ENCODE measurements around the gene ZNF662.

DNA sequence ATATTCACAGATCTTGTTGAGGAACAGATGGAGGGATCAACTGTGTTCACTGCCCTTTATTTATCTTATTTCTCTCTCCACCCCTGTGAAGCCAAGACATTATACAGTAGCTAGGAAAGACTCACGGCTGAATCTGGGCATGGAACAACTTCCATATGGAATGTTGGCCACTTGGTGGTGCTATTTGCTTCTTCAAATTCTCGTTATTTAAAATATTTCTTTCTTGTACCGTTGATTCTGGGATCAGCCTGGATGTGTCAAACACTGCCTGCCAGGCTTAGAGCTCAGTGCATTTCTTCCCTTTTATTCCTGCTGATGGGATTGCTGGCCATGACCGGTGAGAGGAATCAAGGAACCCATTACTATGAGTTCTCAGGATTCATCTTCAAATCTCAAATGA lies 55.7 kb downstream of the ZNF662 start:
- TF ChIP-seq GLIS3 (CRISPR knock-in tag; IDR thresholded peaks at IDR 0.05): no peak
- TF ChIP-seq SNAI2 (CRISPR knock-in tag; IDR thresholded peaks at IDR 0.05): no peak
- TF ChIP-seq, protein P1, sequence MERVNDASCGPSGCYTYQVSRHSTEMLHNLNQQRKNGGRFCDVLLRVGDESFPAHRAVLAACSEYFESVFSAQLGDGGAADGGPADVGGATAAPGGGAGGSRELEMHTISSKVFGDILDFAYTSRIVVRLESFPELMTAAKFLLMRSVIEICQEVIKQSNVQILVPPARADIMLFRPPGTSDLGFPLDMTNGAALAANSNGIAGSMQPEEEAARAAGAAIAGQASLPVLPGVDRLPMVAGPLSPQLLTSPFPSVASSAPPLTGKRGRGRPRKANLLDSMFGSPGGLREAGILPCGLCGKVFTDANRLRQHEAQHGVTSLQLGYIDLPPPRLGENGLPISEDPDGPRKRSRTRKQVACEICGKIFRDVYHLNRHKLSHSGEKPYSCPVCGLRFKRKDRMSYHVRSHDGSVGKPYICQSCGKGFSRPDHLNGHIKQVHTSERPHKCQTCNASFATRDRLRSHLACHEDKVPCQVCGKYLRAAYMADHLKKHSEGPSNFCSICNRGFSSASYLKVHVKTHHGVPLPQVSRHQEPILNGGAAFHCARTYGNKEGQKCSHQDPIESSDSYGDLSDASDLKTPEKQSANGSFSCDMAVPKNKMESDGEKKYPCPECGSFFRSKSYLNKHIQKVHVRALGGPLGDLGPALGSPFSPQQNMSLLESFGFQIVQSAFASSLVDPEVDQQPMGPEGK (CRISPR knock-in tag; IDR thresholded peaks at IDR 0.05; ENCODE audit: borderline replicate concordance): no peak
- TF ChIP-seq TOX (CRISPR knock-in tag; IDR thresholded peaks at IDR 0.05; ENCODE audit: borderline replicate concordance): no peak
- TF ChIP-seq, protein P2, sequence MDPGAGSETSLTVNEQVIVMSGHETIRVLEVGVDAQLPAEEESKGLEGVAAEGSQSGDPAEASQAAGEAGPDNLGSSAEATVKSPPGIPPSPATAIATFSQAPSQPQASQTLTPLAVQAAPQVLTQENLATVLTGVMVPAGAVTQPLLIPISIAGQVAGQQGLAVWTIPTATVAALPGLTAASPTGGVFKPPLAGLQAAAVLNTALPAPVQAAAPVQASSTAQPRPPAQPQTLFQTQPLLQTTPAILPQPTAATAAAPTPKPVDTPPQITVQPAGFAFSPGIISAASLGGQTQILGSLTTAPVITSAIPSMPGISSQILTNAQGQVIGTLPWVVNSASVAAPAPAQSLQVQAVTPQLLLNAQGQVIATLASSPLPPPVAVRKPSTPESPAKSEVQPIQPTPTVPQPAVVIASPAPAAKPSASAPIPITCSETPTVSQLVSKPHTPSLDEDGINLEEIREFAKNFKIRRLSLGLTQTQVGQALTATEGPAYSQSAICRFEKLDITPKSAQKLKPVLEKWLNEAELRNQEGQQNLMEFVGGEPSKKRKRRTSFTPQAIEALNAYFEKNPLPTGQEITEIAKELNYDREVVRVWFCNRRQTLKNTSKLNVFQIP (CRISPR knock-in tag; IDR thresholded peaks at IDR 0.05; ENCODE audit: borderline replicate concordance, low read depth): no peak
- no peak for TF ChIP-seq ZC3H10 (CRISPR knock-in tag; IDR thresholded peaks at IDR 0.05)
- TF ChIP-seq TCF4 (CRISPR knock-in tag; IDR thresholded peaks at IDR 0.05; ENCODE audit: borderline replicate concordance): no peak
- no peak for TF ChIP-seq ISL1 (CRISPR knock-in tag; IDR thresholded peaks at IDR 0.05)
- no peak for TF ChIP-seq ZNF70 (CRISPR knock-in tag; IDR thresholded peaks at IDR 0.05)

Data from SK-N-SH treated with all-trans-retinoic acid at 6 μM for 48 hours (cell line).